ENCODE measurements around the gene SLC6A11. TPM values are rescaled to one million over a fixed set of nuclear protein-coding genes. Genes with fewer than 3 reads are reported as not detected.

SLC6A11 gene
- total RNA-seq, 1 experiment from 2014 or later: not detected

DNA sequence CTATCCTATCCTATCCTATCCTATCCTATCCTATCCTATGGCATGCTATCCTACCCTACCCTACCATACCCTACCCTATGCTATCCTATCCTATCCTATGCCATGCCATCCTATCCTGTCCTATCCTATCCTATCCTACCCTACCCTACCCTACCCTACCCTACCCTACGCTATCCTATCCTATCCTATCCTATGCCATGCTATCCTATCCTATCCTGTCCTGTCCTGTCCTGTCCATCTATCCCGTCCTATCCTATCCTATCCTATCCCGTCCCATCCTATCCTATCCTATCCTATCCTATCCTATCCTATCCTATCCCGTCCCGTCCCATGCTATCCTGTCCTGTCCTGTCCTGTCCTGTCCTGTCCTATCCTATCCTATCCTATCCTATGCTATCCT, 57.4 kb downstream of the SLC6A11 start:
- H3K4me1 ChIP-seq (ENCODE audit: insufficient read depth, low read length, poor library complexity, severe bottlenecking): no peaks in the 10 kb centered on the region
- CTCF ChIA-PET: no interaction called here
- H3K9me3 ChIP-seq (ENCODE audit: low read depth, low read length, poor library complexity, severe bottlenecking): no peaks in the 10 kb centered on the region
- H3K36me3 ChIP-seq (ENCODE audit: insufficient read depth, low read length, poor library complexity, severe bottlenecking): no peaks in the 10 kb centered on the region
- POLR2A ChIA-PET (ENCODE audit: low non-redundant PET): no interaction called here
- H3K27ac ChIP-seq (ENCODE audit: low read depth, low read length, poor library complexity, severe bottlenecking): no peak overlapping the region
- no peak for TF ChIP-seq EZH2 (IDR thresholded peaks at IDR 0.05; ENCODE audit: borderline replicate concordance, low read depth, low read length, poor library complexity, severe bottlenecking)
- no peak for DNase-seq (ENCODE audit: low spot score)
- H3K27me3 ChIP-seq (replicated peaks; ENCODE audit: insufficient read depth, low read depth, low read length, poor library complexity): peaks cover 39% of the 10 kb centered on the region
- intact Hi-C loops (cut with micrococcal nuclease; ENCODE audit: unreplicated experiment): no loop called here
- H3K4me3 ChIP-seq (ENCODE audit: low read depth, low read length, poor library complexity, severe bottlenecking): no peak overlapping the region
- no TSS peak for BruUV-seq (replicated peaks)

DNA sequence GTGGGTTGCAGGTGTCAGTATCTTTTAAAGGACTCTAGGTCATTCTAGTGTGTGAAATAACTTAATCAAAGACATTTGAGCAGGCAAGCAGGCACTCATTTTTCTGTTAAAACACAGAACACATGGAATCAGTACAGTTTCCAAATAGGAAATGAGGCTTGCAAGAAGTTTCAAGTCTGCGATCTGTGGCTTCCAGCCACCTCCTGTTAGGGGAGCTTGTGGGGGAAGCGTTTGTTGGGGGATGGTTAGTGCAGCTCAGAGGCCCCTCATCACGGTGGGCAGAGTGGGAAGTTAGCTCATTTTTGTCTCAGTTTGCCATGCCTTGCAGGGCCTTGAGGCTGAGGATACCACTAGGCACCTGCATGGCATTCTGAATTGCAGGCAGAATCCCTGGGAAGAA, 59.9 kb downstream of the SLC6A11 start:
- DNase-seq (ENCODE audit: low spot score): no peak
- BruUV-seq (replicated peaks): no TSS peak

DNA sequence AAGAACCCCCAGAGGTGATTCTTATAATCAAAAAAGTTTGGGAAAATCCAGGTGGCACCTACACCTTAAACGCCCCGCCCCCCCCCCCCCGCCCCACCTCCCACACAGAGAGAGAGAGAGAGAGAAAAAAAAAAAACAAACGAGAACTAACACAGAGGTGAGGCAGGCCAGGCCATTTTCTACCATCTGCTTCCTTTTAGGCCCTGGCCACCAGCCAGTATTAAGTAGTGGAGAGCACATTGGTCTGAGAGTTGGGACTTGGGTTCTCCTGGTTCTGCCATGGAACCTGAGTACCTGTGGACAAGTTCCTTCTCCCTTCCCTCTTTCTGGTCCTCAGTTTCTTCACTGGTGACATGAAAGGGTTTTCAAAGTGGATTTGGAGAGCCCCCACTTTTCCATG, 60.6 kb downstream of the SLC6A11 start:
- ChIA-PET CTCF (no interaction called here), POLR2A (ENCODE audit: low non-redundant PET) (no interaction called here)
- intact Hi-C loops (cut with micrococcal nuclease; ENCODE audit: unreplicated experiment): no loop called here
- Histone ChIP-seq H3K36me3 (ENCODE audit: insufficient read depth, low read length, poor library complexity, severe bottlenecking) (no peaks in the 10 kb centered on the region), H3K27ac (ENCODE audit: low read depth, low read length, poor library complexity, severe bottlenecking) (no peak overlapping the region), H3K27me3 (replicated peaks; ENCODE audit: insufficient read depth, low read depth, low read length, poor library complexity) (peaks cover 40% of the 10 kb centered on the region), H3K4me1 (ENCODE audit: insufficient read depth, low read length, poor library complexity, severe bottlenecking) (no peaks in the 10 kb centered on the region), H3K4me3 (ENCODE audit: low read depth, low read length, poor library complexity, severe bottlenecking) (no peak overlapping the region), H3K9me3 (ENCODE audit: low read depth, low read length, poor library complexity, severe bottlenecking) (no peaks in the 10 kb centered on the region)
- no peak for TF ChIP-seq EZH2 (IDR thresholded peaks at IDR 0.05; ENCODE audit: borderline replicate concordance, low read depth, low read length, poor library complexity, severe bottlenecking)
- TF ChIP-seq, protein P1, sequence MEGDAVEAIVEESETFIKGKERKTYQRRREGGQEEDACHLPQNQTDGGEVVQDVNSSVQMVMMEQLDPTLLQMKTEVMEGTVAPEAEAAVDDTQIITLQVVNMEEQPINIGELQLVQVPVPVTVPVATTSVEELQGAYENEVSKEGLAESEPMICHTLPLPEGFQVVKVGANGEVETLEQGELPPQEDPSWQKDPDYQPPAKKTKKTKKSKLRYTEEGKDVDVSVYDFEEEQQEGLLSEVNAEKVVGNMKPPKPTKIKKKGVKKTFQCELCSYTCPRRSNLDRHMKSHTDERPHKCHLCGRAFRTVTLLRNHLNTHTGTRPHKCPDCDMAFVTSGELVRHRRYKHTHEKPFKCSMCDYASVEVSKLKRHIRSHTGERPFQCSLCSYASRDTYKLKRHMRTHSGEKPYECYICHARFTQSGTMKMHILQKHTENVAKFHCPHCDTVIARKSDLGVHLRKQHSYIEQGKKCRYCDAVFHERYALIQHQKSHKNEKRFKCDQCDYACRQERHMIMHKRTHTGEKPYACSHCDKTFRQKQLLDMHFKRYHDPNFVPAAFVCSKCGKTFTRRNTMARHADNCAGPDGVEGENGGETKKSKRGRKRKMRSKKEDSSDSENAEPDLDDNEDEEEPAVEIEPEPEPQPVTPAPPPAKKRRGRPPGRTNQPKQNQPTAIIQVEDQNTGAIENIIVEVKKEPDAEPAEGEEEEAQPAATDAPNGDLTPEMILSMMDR (conservative IDR thresholded peaks at IDR 0.05; ENCODE audit: low read depth, low read length): no peak
- DNase-seq (ENCODE audit: low spot score): no peak
- no TSS peak for BruUV-seq (replicated peaks)

More for the DNA sequence above, 59.9 kb downstream of the SLC6A11 start:
- TF ChIP-seq, protein P1 (conservative IDR thresholded peaks at IDR 0.05; ENCODE audit: low read depth, low read length): no peak
- TF ChIP-seq EZH2 (IDR thresholded peaks at IDR 0.05; ENCODE audit: borderline replicate concordance, low read depth, low read length, poor library complexity, severe bottlenecking): no peak
- ChIA-PET CTCF (no interaction called here), POLR2A (ENCODE audit: low non-redundant PET) (no interaction called here)
- Histone ChIP-seq H3K36me3 (ENCODE audit: insufficient read depth, low read length, poor library complexity, severe bottlenecking) (no peaks in the 10 kb centered on the region), H3K4me1 (ENCODE audit: insufficient read depth, low read length, poor library complexity, severe bottlenecking) (no peaks in the 10 kb centered on the region), H3K27ac (ENCODE audit: low read depth, low read length, poor library complexity, severe bottlenecking) (no peak overlapping the region), H3K27me3 (replicated peaks; ENCODE audit: insufficient read depth, low read depth, low read length, poor library complexity) (peaks cover 39% of the 10 kb centered on the region), H3K9me3 (ENCODE audit: low read depth, low read length, poor library complexity, severe bottlenecking) (no peaks in the 10 kb centered on the region), H3K4me3 (ENCODE audit: low read depth, low read length, poor library complexity, severe bottlenecking) (no peak overlapping the region)
- intact Hi-C loops (cut with micrococcal nuclease; ENCODE audit: unreplicated experiment): no loop called here

DNA sequence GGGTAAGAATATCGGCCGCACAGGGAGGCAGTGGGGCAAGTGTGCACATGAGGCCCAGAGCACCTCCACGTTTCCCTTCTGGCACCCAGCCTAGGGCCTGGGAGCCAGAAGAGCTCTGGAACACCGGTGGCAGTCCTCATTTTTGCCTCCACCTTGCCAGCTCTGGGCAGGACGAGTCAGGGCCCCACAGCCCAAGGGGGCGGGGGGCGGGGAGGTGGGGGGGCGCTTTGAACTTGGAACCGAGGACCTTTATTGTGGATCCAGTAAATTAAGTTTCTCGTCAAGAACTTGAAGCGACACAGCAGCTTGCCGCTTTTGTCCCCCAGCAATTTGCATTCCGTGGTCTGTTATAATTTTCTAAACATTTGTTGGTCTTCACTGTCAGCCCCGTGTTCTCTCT, 66.8 kb downstream of the SLC6A11 start:
- no peak for DNase-seq (ENCODE audit: low spot score)
- H3K4me1 ChIP-seq (ENCODE audit: insufficient read depth, low read length, poor library complexity, severe bottlenecking): no peaks in the 10 kb centered on the region
- intact Hi-C loops (cut with micrococcal nuclease; ENCODE audit: unreplicated experiment): loop anchor here (1.0 to 5.0 kb wide), 2 partner anchors 125 to 174 kb away; no protein-coding TSS in a partner anchor
- H3K9me3 ChIP-seq (ENCODE audit: low read depth, low read length, poor library complexity, severe bottlenecking): no peaks in the 10 kb centered on the region
- no peaks in the 10 kb centered on the region for H3K36me3 ChIP-seq (ENCODE audit: insufficient read depth, low read length, poor library complexity, severe bottlenecking)
- no peak overlapping the region for H3K4me3 ChIP-seq (ENCODE audit: low read depth, low read length, poor library complexity, severe bottlenecking)
- POLR2A ChIA-PET (ENCODE audit: low non-redundant PET): no interaction called here
- no TSS peak for BruUV-seq (replicated peaks)
- no peak overlapping the region for H3K27ac ChIP-seq (ENCODE audit: low read depth, low read length, poor library complexity, severe bottlenecking)
- CTCF ChIA-PET: no interaction called here
- TF ChIP-seq, protein P1 (conservative IDR thresholded peaks at IDR 0.05; ENCODE audit: low read depth, low read length): no peak
- TF ChIP-seq EZH2 (IDR thresholded peaks at IDR 0.05; ENCODE audit: borderline replicate concordance, low read depth, low read length, poor library complexity, severe bottlenecking): no peak
- H3K27me3 ChIP-seq (replicated peaks; ENCODE audit: insufficient read depth, low read depth, low read length, poor library complexity): peaks cover 8% of the 10 kb centered on the region
